NB4 (cell line): ENCODE measurements around the gene INTS12.

ENCODE experiments used
- DNase-seq: peaks from one replicate; pipeline ENCODE4 v3.0.0; 2010; ENCODE audit warnings: low read depth
- H3K4me3 ChIP-seq: one replicate; pipeline ENCODE4 v1.5.1; 2011; ENCODE audit warnings: mild to moderate bottlenecking, low read depth, low read length, moderate library complexity
- MYC ChIP-seq: IDR thresholded peaks from 2 replicates; pipeline ENCODE4 v1.6.1; 2011; ENCODE audit warnings: low read depth, low read length
- POLR2A ChIP-seq: IDR thresholded peaks from 2 replicates; pipeline ENCODE4 v1.6.1; 2011; ENCODE audit warnings: mild to moderate bottlenecking; ENCODE audit not compliant: insufficient read length; ENCODE audit errors: extremely low read depth
- TF ChIP-seq, protein P1 (sequence below): IDR thresholded peaks from 2 replicates; pipeline ENCODE4 v1.6.1; 2011; ENCODE audit warnings: low read depth, low read length
- TF ChIP-seq, protein P2 (sequence below): IDR thresholded peaks from one replicate; pipeline ENCODE4 v1.5.1; 2012; ENCODE audit warnings: low read depth, low read length

The INTS12 gene, protein sequence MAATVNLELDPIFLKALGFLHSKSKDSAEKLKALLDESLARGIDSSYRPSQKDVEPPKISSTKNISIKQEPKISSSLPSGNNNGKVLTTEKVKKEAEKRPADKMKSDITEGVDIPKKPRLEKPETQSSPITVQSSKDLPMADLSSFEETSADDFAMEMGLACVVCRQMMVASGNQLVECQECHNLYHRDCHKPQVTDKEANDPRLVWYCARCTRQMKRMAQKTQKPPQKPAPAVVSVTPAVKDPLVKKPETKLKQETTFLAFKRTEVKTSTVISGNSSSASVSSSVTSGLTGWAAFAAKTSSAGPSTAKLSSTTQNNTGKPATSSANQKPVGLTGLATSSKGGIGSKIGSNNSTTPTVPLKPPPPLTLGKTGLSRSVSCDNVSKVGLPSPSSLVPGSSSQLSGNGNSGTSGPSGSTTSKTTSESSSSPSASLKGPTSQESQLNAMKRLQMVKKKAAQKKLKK

DNA sequence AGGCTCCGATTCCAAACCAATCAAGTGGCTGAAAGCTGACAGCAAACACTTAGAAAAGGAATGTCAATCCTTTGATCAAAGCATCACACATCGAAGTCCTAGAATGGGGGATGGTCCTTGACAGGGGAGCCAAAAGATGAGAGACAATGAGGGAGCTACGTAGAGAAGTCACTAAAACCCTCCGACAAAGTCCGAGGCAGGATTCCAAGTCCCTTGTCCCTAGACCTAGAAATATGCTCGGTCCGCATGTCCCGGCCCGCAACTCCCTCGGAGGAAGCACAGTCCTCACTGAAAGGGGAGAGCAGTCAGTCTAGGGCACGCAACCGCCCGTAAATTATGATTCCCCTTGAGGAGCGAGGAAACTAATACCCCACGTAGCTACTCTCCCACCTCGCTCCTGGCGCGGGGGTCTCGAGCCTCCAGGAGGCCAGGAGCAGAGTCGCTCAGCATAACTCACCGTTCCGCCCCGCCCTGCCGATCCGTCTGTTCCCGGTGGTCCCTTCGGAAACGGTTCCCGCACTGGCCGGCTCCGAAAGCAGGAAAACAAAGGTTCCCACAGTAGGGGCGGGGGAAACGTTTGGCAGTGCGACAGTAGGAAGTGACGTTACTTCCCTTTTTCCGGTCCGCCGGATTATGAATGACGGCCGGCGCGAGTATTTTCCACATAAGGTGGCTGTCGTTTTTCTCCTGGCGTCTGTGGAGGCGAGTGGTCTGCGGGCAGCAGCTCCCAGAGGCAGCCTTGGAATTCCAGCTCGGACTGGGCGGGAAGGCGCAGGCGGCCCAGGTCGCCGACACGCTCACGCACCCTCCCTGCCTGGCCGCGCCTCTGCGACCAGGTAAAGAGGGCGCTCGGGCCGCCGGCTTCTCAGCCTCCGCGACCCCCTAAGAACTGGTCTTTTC lies at the start of gene INTS12, which contains the start of gene GSTCD:
TSS of gene INTS12 (minus strand) at position 509 of the 900 bp plus-strand sequence. CDS start 8,684 bp downstream, outside the sequence.
TSS of gene GSTCD (plus strand) at position 604 of the 900 bp plus-strand sequence. CDS start 8,830 bp downstream, outside the sequence.
- DNase-seq, result peak; percentile 93
- TF ChIP-seq POLR2A (peak; percentile 78), MYC (no peak; the same call in 1 of the 2 replicates)
- TF ChIP-seq, protein P1, sequence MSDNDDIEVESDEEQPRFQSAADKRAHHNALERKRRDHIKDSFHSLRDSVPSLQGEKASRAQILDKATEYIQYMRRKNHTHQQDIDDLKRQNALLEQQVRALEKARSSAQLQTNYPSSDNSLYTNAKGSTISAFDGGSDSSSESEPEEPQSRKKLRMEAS, result peak; percentile 55
- peak within 1 kb of the TSS; percentile 100 for H3K4me3 ChIP-seq

DNA sequence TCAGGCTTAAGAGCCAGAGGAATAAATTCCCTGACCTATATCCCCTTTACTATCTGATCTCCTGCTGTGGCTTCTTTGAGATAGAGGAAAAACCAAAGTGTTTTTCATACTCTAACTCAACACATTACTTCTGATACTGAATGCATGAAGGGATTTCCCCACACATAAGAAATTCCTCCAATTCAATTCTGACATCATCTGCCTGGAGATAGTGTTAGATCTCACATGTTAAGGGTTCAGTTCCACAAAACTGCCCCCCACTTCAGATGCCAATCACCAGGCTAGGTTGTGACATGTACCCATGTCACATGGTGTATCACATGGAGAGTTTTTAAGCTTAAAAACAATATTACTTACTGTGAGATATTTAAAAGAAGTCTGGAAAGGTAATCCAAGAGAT lies 46.9 kb upstream of the INTS12 start:
- no peak overlapping the region for H3K4me3 ChIP-seq
- TF ChIP-seq, protein P2, sequence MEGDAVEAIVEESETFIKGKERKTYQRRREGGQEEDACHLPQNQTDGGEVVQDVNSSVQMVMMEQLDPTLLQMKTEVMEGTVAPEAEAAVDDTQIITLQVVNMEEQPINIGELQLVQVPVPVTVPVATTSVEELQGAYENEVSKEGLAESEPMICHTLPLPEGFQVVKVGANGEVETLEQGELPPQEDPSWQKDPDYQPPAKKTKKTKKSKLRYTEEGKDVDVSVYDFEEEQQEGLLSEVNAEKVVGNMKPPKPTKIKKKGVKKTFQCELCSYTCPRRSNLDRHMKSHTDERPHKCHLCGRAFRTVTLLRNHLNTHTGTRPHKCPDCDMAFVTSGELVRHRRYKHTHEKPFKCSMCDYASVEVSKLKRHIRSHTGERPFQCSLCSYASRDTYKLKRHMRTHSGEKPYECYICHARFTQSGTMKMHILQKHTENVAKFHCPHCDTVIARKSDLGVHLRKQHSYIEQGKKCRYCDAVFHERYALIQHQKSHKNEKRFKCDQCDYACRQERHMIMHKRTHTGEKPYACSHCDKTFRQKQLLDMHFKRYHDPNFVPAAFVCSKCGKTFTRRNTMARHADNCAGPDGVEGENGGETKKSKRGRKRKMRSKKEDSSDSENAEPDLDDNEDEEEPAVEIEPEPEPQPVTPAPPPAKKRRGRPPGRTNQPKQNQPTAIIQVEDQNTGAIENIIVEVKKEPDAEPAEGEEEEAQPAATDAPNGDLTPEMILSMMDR, result no peak
- no peak for TF ChIP-seq MYC
- TF ChIP-seq, protein P1, result no peak
- TF ChIP-seq POLR2A, result no peak
- no peak for DNase-seq

DNA sequence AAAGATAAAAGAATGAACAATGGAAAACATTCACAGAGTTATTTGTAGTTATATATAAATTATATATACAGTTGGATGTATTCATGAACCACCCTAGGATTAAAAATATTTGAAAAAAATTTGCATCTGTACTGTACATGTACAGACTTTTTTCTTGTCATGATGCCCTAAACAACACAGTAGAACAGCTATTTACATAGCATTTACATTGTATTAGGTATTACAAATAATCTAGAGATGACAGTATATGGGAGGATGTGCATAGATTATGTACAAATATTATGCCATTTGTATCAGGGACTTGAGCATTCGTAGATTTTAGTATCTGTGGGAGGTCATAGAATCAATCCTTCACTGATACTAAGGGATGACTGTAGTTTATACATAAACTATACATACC lies 44.9 kb upstream of the INTS12 start:
- no peak for TF ChIP-seq MYC
- TF ChIP-seq, protein P1, result no peak
- TF ChIP-seq, protein P2, result no peak
- no peak for TF ChIP-seq POLR2A
- DNase-seq, result no peak
- H3K4me3 ChIP-seq, result no peak overlapping the region

DNA sequence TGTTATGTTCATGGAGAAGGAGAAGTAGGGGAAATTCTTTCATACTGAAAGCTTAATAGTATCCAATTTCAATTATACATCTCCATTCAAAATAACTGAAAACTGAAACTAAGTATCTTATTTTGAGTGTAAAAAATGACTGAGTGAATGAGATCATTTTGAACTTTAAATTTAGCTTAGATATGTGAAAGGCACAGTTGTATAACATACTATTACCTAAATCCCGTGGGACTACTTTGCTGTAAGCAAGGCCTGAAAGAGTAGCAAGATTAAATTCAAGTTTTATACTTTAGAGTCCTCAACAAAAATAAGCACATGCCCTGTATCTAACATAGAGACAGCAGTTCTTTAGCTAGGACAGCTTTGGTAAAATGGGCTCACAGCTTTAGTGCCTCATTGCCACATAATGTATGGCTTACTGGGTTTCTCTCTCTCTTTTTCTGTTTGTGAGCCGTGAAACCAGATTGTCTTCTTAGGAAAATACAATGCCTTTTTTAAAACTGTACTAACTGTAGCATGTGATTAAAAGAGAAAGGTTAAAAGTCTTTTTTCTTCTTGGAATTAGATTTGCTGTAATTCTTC lies 43.3 kb upstream of the INTS12 start:
- H3K4me3 ChIP-seq, result no peak overlapping the region
- TF ChIP-seq, protein P1, result no peak
- TF ChIP-seq MYC (no peak), POLR2A (no peak)
- TF ChIP-seq, protein P2, result no peak
- no peak for DNase-seq

DNA sequence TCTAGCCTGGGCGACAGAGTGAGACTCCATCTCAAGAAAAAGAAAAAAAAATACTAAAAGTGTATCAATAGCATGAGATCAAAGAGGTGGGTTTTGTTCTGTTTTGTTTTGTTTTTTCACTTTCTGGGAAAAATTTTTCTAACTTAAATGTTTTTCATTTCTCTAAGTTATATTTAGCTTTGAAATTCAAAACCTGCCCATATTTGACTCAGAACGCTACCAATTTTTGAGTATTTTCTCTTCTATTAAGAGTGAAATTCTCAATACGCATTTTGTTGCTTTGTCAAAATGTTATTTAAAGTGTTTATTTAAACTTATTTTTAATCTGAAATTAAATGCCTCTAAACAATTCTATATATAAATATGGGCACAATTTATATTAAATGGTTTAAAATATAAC lies 39.7 kb upstream of the INTS12 start:
- DNase-seq, result no peak
- TF ChIP-seq POLR2A, result no peak
- TF ChIP-seq, protein P2, result no peak
- TF ChIP-seq, protein P1, result no peak
- TF ChIP-seq MYC, result no peak
- H3K4me3 ChIP-seq, result no peak overlapping the region
